Inferior parietal cortex (tissue), 1 donor: Measurements from ENCODE around the gene KCNK7.

Experiments
- DNase-seq: peaks from one replicate; pipeline ENCODE4 v3.0.0-alpha.2; 2016; ENCODE audit errors: extremely low spot score

The KCNK7 gene

GRCh38 chr11:65588199-65589054 is 7.2 kb downstream of the KCNK7 start:
- DNase-seq, result no peak

- DNase-seq, result no peak
Observed at GRCh38 chr11:65586676-65587075, 8.9 kb downstream of the KCNK7 start.

GRCh38 chr11:65586247-65586630 is 9.4 kb downstream of the KCNK7 start:
- DNase-seq, result no peak

- no peak for DNase-seq
Observed at GRCh38 chr11:65585396-65586246, 10.0 kb downstream of the KCNK7 start.

- DNase-seq, result no peak
Observed at GRCh38 chr11:65584723-65585171, 10.9 kb downstream of the KCNK7 start.

GRCh38 chr11:65584106-65584505 is 11.5 kb downstream of the KCNK7 start:
- DNase-seq, result no peak

- no peak for DNase-seq
Observed at GRCh38 chr11:65583589-65583988, 12.0 kb downstream of the KCNK7 start.

GRCh38 chr11:65581928-65582327 is 13.7 kb downstream of the KCNK7 start:
- no peak for DNase-seq

- no peak for DNase-seq
Observed at GRCh38 chr11:65580756-65581155, 14.8 kb downstream of the KCNK7 start.

- DNase-seq, result no peak
Observed at GRCh38 chr11:65580031-65580692, 15.4 kb downstream of the KCNK7 start.

- DNase-seq, result no peak
Observed at GRCh38 chr11:65579291-65579690, 16.3 kb downstream of the KCNK7 start.

- DNase-seq, result no peak
Observed at GRCh38 chr11:65578667-65579066, 16.9 kb downstream of the KCNK7 start.

- DNase-seq, result no peak
Observed at GRCh38 chr11:65578134-65578533, 17.5 kb downstream of the KCNK7 start.

- no peak for DNase-seq
Observed at GRCh38 chr11:65577756-65578109, 17.9 kb downstream of the KCNK7 start.

- DNase-seq, result no peak
Observed at GRCh38 chr11:65576867-65577755, 18.5 kb downstream of the KCNK7 start.

GRCh38 chr11:65576232-65576866 is 19.3 kb downstream of the KCNK7 start:
- DNase-seq, result no peak

- DNase-seq, result no peak
Observed at GRCh38 chr11:65575568-65576231, 19.9 kb downstream of the KCNK7 start, which contains the start of gene EHBP1L1. TSS of gene EHBP1L1 (plus strand) at chr11:65576053. CDS start at chr11:65576303, 250 bp downstream.

GRCh38 chr11:65574811-65575567 is 20.6 kb downstream of the KCNK7 start:
- DNase-seq, result no peak

- DNase-seq, result peak; percentile 77
Observed at GRCh38 chr11:65574109-65574810, 21.3 kb downstream of the KCNK7 start.
